Activated CD4-positive, alpha-beta memory T cell treated with anti-CD3 and anti-CD28 coated beads for 36 hours (primary cell): ENCODE results near the gene CBL. TPM values are rescaled to one million over a fixed set of nuclear protein-coding genes. Genes with fewer than 3 reads are reported as not detected.

ENCODE experiments used
- CTCF ChIA-PET: fragments of 350-600 bp; sonication (Branson Sonifier 250); formaldehyde crosslinking; loops from one replicate; lab custom pipeline; 2021; ENCODE audit warnings: antibody characterized with exemption, inconsistent platforms; lab: Charles Lee
- POLR2A ChIA-PET: fragments of 350-600 bp; sonication (Branson Sonifier 250); formaldehyde crosslinking; loops from one replicate; lab custom pipeline; 2021; ENCODE audit warnings: antibody characterized with exemption; lab: Charles Lee
- DNase-seq: peaks from one replicate; pipeline ENCODE4 v3.0.0-alpha.2; 2020
- H3K27ac Mint-ChIP-seq: one replicate; pipeline ENCODE4 v1.8.0; 2021; ENCODE audit warnings: mixed read lengths
- H3K27me3 Mint-ChIP-seq: one replicate; pipeline ENCODE4 v1.8.0; 2021; ENCODE audit warnings: mixed read lengths
- H3K36me3 Mint-ChIP-seq: one replicate; pipeline ENCODE4 v1.8.0; 2021; ENCODE audit warnings: mixed read lengths
- H3K4me1 Mint-ChIP-seq: one replicate; pipeline ENCODE4 v1.8.0; 2021; ENCODE audit warnings: low read depth, mixed read lengths
- H3K4me3 Mint-ChIP-seq: one replicate; pipeline ENCODE4 v1.8.0; 2021; ENCODE audit warnings: mild to moderate bottlenecking, mixed read lengths
- H3K9me3 Mint-ChIP-seq: one replicate; pipeline ENCODE4 v1.8.0; 2021; ENCODE audit warnings: mixed read lengths
- intact Hi-C: fragments of 100-400 bp; cut with micrococcal nuclease; formaldehyde crosslinking; loops from one replicate; pipeline ENCODE4 v1.15.1; 2023
- microRNA-seq: library from miRNA; unstranded; fragments of <30 nt; microRNA quantifications from one replicate; pipeline ENCODE4 v1.2.0, GENCODE V29; 2022; ENCODE audit warnings: borderline number of aligned reads, borderline microRNAs expressed, borderline replicate concordance
- total RNA-seq, 2 experiments: library from RNA; stranded (reverse); gene quantifications; one replicate each; pipeline ENCODE4 v1.2.3, GENCODE V29; 2021

Gene CBL
- total RNA-seq, 2 experiments from 2014 or later: 30.8 to 31.2 TPM

GRCh38 chr11:119352857-119353260 lies 146.7 kb downstream of the CBL start:
- ChIA-PET CTCF (interaction anchor here (0.7 to 1.7 kb wide), 6 partner anchors 13 to 122 kb away, joined by 3 to 8 read pairs (median 4); no protein-coding TSS in a partner anchor), POLR2A (no interaction called here)
- H3K9me3 Mint-ChIP-seq: no peaks in the 10 kb centered on the region
- H3K4me1 Mint-ChIP-seq: peaks cover 7% of the 10 kb centered on the region
- peaks cover 23% of the 10 kb centered on the region for H3K27me3 Mint-ChIP-seq
- DNase-seq: no peak
- H3K27ac Mint-ChIP-seq: no peak overlapping the region
- H3K36me3 Mint-ChIP-seq: no peaks in the 10 kb centered on the region
- intact Hi-C loops: no loop called here
- no peak overlapping the region for H3K4me3 Mint-ChIP-seq

- intact Hi-C loops: no loop called here
- CTCF ChIA-PET: interaction anchor here (1.0 to 5.0 kb wide), 22 partner anchors 8 to 374 kb away, joined by 3 to 237 read pairs (median 8); partner anchors contain the start of genes C1QTNF5, MFRP, NECTIN1 and USP2
- no peak for DNase-seq
- H3K36me3 Mint-ChIP-seq: no peaks in the 10 kb centered on the region
- POLR2A ChIA-PET: no interaction called here
- H3K9me3 Mint-ChIP-seq: no peaks in the 10 kb centered on the region
- no peak overlapping the region for H3K4me3 Mint-ChIP-seq
- H3K27me3 Mint-ChIP-seq: peaks cover 28% of the 10 kb centered on the region
- no peak overlapping the region for H3K27ac Mint-ChIP-seq
- peaks cover 9% of the 10 kb centered on the region for H3K4me1 Mint-ChIP-seq
Observed at GRCh38 chr11:119355091-119355843, 149.1 kb downstream of the CBL start.

- ChIA-PET CTCF (interaction anchor here (0.6 to 5.0 kb wide), 31 partner anchors 8 to 1956 kb away, joined by 3 to 237 read pairs (median 5); partner anchors contain the start of genes C1QTNF5, MFRP, NECTIN1 and RNF26), POLR2A (interaction anchor here (0.7 kb wide), 1 partner anchor 11 kb away, joined by 3 read pairs; no protein-coding TSS in a partner anchor)
- peak; percentile 83 for DNase-seq
- intact Hi-C loops: loop anchor here (1.0 kb wide), 3 partner anchors 18 to 118 kb away; partner anchors contain the start of gene USP2
- peak overlapping the region; percentile 74 for H3K4me3 Mint-ChIP-seq
- no peaks in the 10 kb centered on the region for H3K9me3 Mint-ChIP-seq
- no peak overlapping the region for H3K27ac Mint-ChIP-seq
- H3K36me3 Mint-ChIP-seq: no peaks in the 10 kb centered on the region
- peaks cover 24% of the 10 kb centered on the region for H3K27me3 Mint-ChIP-seq
- H3K4me1 Mint-ChIP-seq: peaks cover 15% of the 10 kb centered on the region
Observed at GRCh38 chr11:119356349-119357031, 150.4 kb downstream of the CBL start.

DNA sequence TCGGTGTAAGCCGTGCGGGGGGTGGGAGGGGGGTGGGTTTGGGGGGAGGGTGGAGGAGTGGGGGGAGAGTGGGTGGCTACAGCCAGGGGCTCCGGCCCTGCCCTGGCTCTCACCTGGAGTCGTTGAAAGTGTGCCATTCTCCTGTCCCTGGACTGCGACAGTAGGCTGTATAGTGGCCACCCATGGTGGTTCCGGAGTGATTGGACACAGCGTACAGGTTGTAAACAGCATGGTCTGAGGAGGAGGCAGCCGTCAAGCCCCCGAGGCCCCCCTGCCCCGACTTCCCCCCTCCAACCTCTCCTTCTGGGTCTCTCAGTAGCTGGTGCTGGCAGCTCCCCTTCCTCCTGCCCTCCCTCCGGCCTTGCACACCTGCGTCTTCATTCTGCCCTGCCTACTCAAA lies 150.9 kb downstream of the CBL start:
- Mint-ChIP-seq H3K27ac (no peak overlapping the region), H3K4me3 (peak overlapping the region; percentile 59), H3K27me3 (peaks cover 23% of the 10 kb centered on the region), H3K9me3 (no peaks in the 10 kb centered on the region), H3K36me3 (no peaks in the 10 kb centered on the region), H3K4me1 (peaks cover 21% of the 10 kb centered on the region)
- ChIA-PET CTCF (interaction anchor here (1.0 to 5.0 kb wide), 20 partner anchors 8 to 372 kb away, joined by 3 to 237 read pairs (median 10); partner anchors contain the start of genes C1QTNF5, MFRP, NECTIN1 and RNF26), POLR2A (interaction anchor here (1.1 kb wide), 1 partner anchor 24 kb away, joined by 3 read pairs; the partner anchor contains the start of gene USP2)
- no peak for DNase-seq
- intact Hi-C loops: no loop called here

Small RNAs within 50 kb of the gene (microRNA-seq; reads per million reads assigned to microRNA genes)
- gene MIR6756: not detected

Other genes starting within 250 kb of the CBL start
- not detected for gene FOXR1, start 234.6 kb upstream of the CBL start, total RNA-seq
- gene CENATAC, start 208.2 kb upstream of the CBL start, total RNA-seq: 10 to 100 TPM; 21.4 to 22.3 TPM
- gene RPS25, start 188.0 kb upstream of the CBL start, total RNA-seq: 1,000 to 10,000 TPM; 1,852 to 1,922 TPM
- 10 to 100 TPM; 86.4 to 87.8 TPM for gene TRAPPC4, start 187.6 kb upstream of the CBL start, total RNA-seq
- 10 to 100 TPM; 33.4 to 37.0 TPM for gene SLC37A4, start 175.5 kb upstream of the CBL start, total RNA-seq
- 100 to 1,000 TPM; 127 to 136 TPM for gene HYOU1, start 149.1 kb upstream of the CBL start, total RNA-seq
- gene VPS11, start 138.5 kb upstream of the CBL start, total RNA-seq: 10 to 100 TPM; 19.2 to 21.1 TPM
- 10 to 100 TPM; 31.2 to 33.8 TPM for gene HMBS, start 121.5 kb upstream of the CBL start, total RNA-seq
- gene DPAGT1, start 104.5 kb upstream of the CBL start, total RNA-seq: 10 to 100 TPM; 64.4 to 66.9 TPM
- 10 to 100 TPM; 23.6 to 25.2 TPM for gene C2CD2L, start 99.0 kb upstream of the CBL start, total RNA-seq
- 10 to 100 TPM; 22.3 to 24.3 TPM for gene HINFP, start 84.8 kb upstream of the CBL start, total RNA-seq
- not detected for gene ABCG4, start 57.3 kb upstream of the CBL start, total RNA-seq
- 10 to 100 TPM; 18.4 to 18.7 TPM for gene NLRX1, start 37.6 kb upstream of the CBL start, total RNA-seq
- under 1 TPM in 1 of 2 experiments, not detected in 1; 0.36 TPM for gene NHERF4, start 20.9 kb upstream of the CBL start, total RNA-seq
- 1 to 10 TPM; 6.9 to 8.2 TPM for gene MCAM, start 110.8 kb downstream of the CBL start, total RNA-seq
- 10 to 100 TPM; 33.7 to 35.2 TPM for gene RNF26, start 128.2 kb downstream of the CBL start, total RNA-seq
- not detected for gene C1QTNF5, start 134.5 kb downstream of the CBL start, total RNA-seq
- not detected for gene MFRP, start 140.4 kb downstream of the CBL start, total RNA-seq
- gene USP2, start 175.4 kb downstream of the CBL start, total RNA-seq: 1 to 10 TPM; 1.4 to 2.2 TPM
- 1 to 10 TPM; 5.4 to 6.9 TPM for gene THY1, start 216.8 kb downstream of the CBL start, total RNA-seq